HG03045 (cell line): ENCODE results near the gene TNFAIP8L3.
"Not testable (repeated sequence)": the region's sequence is repeated elsewhere in the genome, so short reads cannot be mapped to it uniquely, and the experiment has no call there.

Experiments used
- ATAC-seq: cut with Tn5 transposase; IDR thresholded peaks from one replicate; pipeline ENCODE4 v1.9.1; 2021; ENCODE audit warnings: mild to moderate bottlenecking, moderate library complexity; ENCODE audit not compliant: unreplicated experiment

The TNFAIP8L3 gene

GRCh38 chr15:51065261-51065660, 29.4 kb downstream of the TNFAIP8L3 start:
- ATAC-seq: no peak

- no peak for ATAC-seq
These were observed 32.0 kb downstream of the TNFAIP8L3 start for GRCh38 chr15:51062736-51063135.

GRCh38 chr15:51060030-51060673, 34.6 kb downstream of the TNFAIP8L3 start:
- ATAC-seq: no peak

GRCh38 chr15:51054535-51054934, 40.2 kb downstream of the TNFAIP8L3 start:
- no peak for ATAC-seq

- ATAC-seq: no peak
These were observed 41.1 kb downstream of the TNFAIP8L3 start for GRCh38 chr15:51053571-51053970.

GRCh38 chr15:51051776-51052175, 42.9 kb downstream of the TNFAIP8L3 start:
- no peak for ATAC-seq

- ATAC-seq: no peak
These were observed 45.6 kb downstream of the TNFAIP8L3 start for GRCh38 chr15:51049081-51049480.

GRCh38 chr15:51048308-51048707, 46.4 kb downstream of the TNFAIP8L3 start:
- no peak for ATAC-seq

GRCh38 chr15:51046799-51047449, 47.8 kb downstream of the TNFAIP8L3 start:
- no peak for ATAC-seq

GRCh38 chr15:51046016-51046415, 48.7 kb downstream of the TNFAIP8L3 start:
- ATAC-seq: no peak

- ATAC-seq: no peak
These were observed 50.5 kb downstream of the TNFAIP8L3 start for GRCh38 chr15:51044037-51044727.

GRCh38 chr15:51038974-51039319, 55.8 kb downstream of the TNFAIP8L3 start:
- no peak for ATAC-seq

- ATAC-seq: no peak
These were observed 56.3 kb downstream of the TNFAIP8L3 start for GRCh38 chr15:51038162-51038973.

GRCh38 chr15:51037474-51037873, 57.2 kb downstream of the TNFAIP8L3 start:
- not testable (repeated sequence) for ATAC-seq

- ATAC-seq: no peak
These were observed 63.9 kb downstream of the TNFAIP8L3 start for GRCh38 chr15:51030649-51031316.

GRCh38 chr15:51025454-51025846, 69.3 kb downstream of the TNFAIP8L3 start:
- no peak for ATAC-seq

GRCh38 chr15:51024735-51025453, 69.8 kb downstream of the TNFAIP8L3 start:
- ATAC-seq: no peak

GRCh38 chr15:51023499-51023898, 71.2 kb downstream of the TNFAIP8L3 start:
- no peak for ATAC-seq

- no peak for ATAC-seq
These were observed 72.5 kb downstream of the TNFAIP8L3 start for GRCh38 chr15:51022206-51022605.

GRCh38 chr15:51016615-51017014, 78.1 kb downstream of the TNFAIP8L3 start:
- ATAC-seq: no peak
